Esophagus mucosa (tissue), 1 donor: Measurements from ENCODE around the gene STX8. TPM values are rescaled to one million over a fixed set of nuclear protein-coding genes. Genes with fewer than 3 reads are reported as not detected.
"Not testable (repeated sequence)": the region's sequence is repeated elsewhere in the genome, so short reads cannot be mapped to it uniquely, and the experiment has no call there.

Experiments
- ATAC-seq: fragments of 200-7000 bp; cut with Tn5 transposase; one replicate; pipeline ENCODE4 v1.9.1; 2020
- total RNA-seq: library from RNA; stranded (reverse); gene quantifications from one replicate; pipeline ENCODE4 v1.2.4, GENCODE V29; 2023
- donor health status: DM: yes; HTN: yes; CAD: no.

Gene STX8
- total RNA-seq, 1 donor from 2014 or later: 45.9 TPM

GRCh38 chr17:9498490-9498889 is 77.1 kb downstream of the STX8 start:
- ATAC-seq: no peak

DNA sequence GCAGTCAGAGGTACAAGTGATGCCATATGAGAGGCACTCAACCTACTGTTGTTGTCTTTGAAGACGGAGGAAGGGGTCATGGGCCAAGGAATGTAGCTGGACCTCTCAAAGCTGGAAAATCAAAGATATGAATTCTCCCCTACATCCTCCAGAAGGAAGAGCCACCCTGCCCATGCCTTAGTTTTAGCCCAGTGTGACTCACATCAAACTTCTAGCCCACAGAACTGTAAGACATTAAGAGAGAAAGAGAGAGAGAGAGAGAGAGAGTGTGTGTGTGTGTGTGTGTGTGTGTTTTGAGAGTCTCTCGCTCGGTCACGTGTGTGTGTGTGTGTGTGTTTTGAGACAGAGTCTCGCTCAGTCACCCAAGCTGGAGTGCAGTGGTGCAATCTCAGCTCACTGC is 87.1 kb downstream of the STX8 start:
- no peak for ATAC-seq

DNA sequence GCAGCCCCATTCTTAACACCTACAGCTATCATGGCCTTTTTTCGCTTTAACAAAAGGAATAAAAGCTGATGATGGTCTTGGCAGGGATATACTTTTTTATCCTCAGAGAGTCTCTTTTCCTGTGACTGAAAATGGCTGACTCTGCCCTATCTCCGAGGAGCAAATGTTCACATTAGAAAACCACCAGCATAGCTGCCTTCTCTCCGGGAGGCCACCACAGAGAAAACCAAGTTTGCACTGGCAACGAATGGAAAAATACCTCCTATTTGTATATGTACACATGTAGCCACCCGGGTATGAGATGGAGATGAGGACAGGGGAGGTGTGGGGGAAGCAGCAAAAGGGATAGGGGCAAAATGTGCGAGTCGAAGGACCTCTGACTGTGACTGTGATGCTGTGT is 88.2 kb downstream of the STX8 start:
- ATAC-seq: no peak

DNA sequence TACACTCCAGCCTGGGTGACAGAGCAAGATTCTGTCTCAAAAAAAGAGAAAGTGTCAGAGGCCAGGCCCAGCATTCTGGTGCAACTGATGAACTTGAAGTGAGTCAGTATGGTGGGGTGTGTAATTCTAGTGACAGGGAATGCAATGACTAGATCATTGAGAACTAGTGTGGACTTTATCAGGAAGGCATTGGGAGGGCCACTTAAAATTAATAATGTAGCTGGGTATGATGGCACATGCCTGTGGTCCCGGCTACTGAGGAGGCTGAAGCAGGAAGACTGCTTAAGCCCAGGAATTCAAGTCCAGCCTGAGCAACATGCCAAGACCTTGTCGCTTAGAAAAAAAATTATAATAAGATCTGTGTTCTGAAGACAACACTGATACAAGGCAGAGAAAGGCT is 90.8 kb downstream of the STX8 start:
- no peak for ATAC-seq

GRCh38 chr17:9479964-9480363 is 95.7 kb downstream of the STX8 start:
- no peak for ATAC-seq

DNA sequence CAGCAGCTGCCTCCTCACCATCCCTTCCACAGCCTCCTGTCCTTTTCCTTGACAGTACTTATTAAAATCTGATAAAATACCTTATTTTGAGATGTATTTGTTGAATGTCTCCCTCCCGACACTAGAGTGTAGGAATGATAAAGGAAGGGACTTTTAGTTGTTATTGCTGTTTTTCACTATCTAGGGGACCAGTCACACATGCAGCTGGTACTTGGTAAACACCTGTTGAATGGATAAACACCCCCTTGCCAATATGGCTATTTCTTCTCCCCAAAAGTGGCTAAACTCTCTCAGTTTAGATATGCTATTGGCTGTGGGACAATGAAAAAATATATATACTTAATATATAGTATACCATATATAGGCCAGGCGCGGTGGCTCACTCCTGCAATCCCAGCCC is 96.7 kb downstream of the STX8 start:
- ATAC-seq: no peak

- ATAC-seq: no peak
Measured at GRCh38 chr17:9475101-9475658, 100.4 kb downstream of the STX8 start.

DNA sequence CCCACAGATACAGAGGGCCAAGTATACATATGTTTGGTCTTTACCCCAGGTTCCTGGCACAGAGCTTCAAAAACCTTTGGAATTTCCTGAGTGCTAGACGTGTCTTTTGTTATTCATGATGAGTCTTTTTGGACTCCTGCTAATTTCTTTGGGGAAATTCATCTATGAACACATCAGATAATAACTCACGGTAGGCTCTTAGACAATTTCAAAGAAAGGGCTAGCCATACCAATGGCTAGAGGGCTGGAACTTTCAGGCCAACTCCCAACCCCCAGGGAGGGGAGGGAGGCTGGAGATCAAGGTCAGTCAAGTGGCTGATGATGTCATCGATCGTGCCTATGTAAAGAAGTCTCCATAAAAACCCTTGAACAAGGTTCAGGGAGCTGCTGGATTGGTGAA is 101.9 kb downstream of the STX8 start:
- ATAC-seq: no peak

- no peak for ATAC-seq
Measured at GRCh38 chr17:9472541-9472940, 103.1 kb downstream of the STX8 start.

- ATAC-seq: no peak
Measured at GRCh38 chr17:9472094-9472493, 103.5 kb downstream of the STX8 start.

- ATAC-seq: no peak
Measured at GRCh38 chr17:9470171-9470570, 105.4 kb downstream of the STX8 start.

DNA sequence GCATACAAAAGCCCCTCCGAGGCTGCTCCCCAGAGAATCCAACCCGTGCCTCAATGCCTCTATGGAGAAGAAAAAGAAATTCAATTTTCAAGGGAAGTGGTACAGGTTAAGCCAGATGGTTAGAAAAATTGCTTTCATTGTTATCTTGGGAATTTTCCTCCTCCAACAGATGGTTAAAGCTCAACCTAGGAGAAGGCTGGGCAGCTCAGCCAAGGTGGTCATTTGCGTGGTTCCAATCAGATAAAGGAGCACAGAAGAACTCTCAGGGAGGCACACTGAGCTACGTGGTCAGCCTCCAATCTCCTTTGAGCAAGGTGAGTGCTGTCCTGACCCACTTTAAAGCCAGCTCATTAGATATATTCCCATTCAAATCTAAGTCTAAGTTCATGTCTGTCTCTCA is 106.7 kb downstream of the STX8 start:
- no peak for ATAC-seq

DNA sequence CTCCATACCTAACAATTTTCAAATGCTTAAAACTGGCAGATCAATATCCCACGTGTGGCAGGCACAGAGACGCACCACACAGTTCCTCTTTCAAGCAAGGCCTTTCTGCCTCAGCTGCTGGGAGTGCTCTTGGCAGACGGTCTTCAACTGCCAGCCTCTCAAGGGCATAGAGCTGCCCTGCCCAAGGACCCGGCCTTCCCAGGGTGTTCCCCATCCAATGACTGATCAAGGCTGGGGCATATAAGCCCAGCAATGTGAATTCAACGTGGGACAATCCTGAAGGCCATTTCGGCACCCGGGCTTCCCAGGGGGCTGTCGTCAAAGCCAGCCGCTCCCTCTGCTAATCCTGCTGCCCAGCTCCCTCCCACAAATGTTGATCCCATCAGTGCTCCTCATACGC is 107.1 kb downstream of the STX8 start:
- no peak for ATAC-seq

GRCh38 chr17:9467518-9467917 is 108.1 kb downstream of the STX8 start:
- no peak for ATAC-seq

- peak; percentile 87 for ATAC-seq
Measured at GRCh38 chr17:9465210-9465921, 110.3 kb downstream of the STX8 start.

- ATAC-seq: no peak
Measured at GRCh38 chr17:9457005-9457404, 118.6 kb downstream of the STX8 start.

- ATAC-seq: no peak
Measured at GRCh38 chr17:9456330-9456729, 119.3 kb downstream of the STX8 start.

DNA sequence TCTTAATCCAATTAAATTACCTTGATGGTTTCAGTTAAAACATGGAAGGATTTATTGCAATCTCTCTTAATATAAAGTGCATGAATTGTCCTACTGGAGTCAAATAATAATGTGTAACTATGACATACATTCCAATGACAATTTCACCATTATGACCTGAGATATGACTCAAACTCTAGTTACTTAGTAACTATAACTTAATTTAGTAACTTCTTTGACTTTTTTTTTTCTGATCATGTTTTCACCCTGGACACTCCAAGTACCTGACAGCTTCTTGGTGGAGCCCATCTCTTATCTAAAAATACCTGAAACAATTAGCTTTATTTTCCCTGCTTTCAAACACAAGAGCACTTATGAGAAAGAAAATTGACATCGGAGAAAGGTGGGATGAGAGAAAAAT is 123.7 kb downstream of the STX8 start:
- no peak for ATAC-seq

GRCh38 chr17:9447298-9447697 is 128.3 kb downstream of the STX8 start:
- ATAC-seq: not testable (repeated sequence)

- ATAC-seq: no peak
Measured at GRCh38 chr17:9446528-9446927, 129.1 kb downstream of the STX8 start.

GRCh38 chr17:9445424-9445823 is 130.2 kb downstream of the STX8 start:
- ATAC-seq: no peak

DNA sequence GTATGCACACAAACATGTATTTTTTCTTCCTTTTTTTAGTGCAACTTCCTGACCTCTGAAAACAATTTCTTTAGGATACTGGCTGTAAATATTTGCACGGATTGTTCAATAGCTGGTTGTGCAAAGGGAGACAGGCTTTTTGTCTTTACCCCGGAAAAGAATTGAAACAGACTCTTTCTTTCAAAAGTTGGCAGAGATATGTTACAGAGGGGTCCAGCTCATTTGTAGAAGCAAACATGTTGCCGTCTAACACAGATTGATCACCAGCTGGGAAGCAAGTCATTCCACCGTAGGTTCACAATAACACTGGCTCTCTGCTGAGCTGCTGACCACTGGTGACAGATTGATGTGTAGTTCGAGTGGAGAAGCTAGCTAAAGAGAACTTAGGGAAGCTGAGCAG is 130.9 kb downstream of the STX8 start:
- ATAC-seq: no peak

GRCh38 chr17:9443811-9444210 is 131.8 kb downstream of the STX8 start:
- ATAC-seq: no peak

DNA sequence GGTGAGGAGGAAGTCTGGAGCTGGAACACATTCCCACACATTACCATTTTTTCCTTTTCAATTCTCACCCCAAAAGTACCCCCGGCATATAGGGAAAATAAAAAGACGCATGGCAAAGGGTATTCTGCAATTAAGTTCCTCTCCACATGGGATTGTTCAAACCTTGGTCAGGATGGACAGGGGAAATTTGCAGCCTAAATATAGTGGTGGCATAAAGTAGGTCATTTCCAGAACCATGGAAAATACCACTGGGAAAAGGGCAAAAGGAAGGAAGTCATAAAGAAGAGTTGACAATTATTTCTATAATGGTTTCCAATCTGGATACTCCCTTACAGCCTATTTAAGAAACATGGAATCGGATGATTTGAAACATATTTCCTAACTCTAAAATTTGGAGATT is 135.8 kb downstream of the STX8 start:
- ATAC-seq: no peak

GRCh38 chr17:9436630-9437029 is 139.0 kb downstream of the STX8 start:
- no peak for ATAC-seq
